DOHH2 (cell line): ENCODE measurements around the gene B4GAT1.

Experiments
- CTCF ChIP-seq: fragments of 200-600 bp; sonication (generic); IDR thresholded peaks from one replicate; pipeline ENCODE4 v1.5.1; 2014; ENCODE audit warnings: antibody characterized with exemption, mild to moderate bottlenecking, low read depth, low read length; ENCODE audit not compliant: poor library complexity, severe bottlenecking
- EZH2phosphoT487 ChIP-seq: fragments of 200-600 bp; sonication (generic); IDR thresholded peaks from 2 replicates; pipeline ENCODE4 v1.6.1; 2017; ENCODE audit warnings: borderline replicate concordance, mild to moderate bottlenecking, antibody characterized with exemption, low read length, moderate library complexity, mixed read lengths

GRCh38 chr11:66315921-66316811, 31.3 kb downstream of the B4GAT1 start:
- TF ChIP-seq CTCF (no peak), EZH2phosphoT487 (no peak)
